ENCODE results near the gene PRSS56. TPM values are rescaled to one million over a fixed set of nuclear protein-coding genes. Genes with fewer than 3 reads are reported as not detected.

Gene PRSS56
- total and polyA plus RNA-seq, 2 of the 8 experiments (the other 6 are each of a cell fraction or from before 2014, with no cell fraction given): 0.03 TPM; not detected in 1

DNA sequence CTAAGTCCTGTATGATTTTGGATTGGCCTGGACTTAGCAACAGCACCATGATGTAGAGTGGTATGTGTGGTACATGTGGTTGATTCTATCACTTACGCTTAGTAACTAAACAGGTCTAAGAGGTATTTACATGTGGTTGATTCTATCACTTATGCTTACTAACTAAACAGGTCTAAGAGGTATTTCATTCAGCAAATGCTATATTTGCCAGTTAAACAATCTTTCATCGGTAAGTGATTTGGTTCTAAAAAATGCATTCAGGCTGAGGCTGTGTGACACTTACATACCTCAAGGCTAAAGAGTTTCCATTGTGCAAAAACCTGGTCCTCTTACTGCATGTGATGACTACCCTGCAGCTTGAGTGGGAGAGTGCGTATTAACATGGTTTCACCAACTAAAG, 43.4 kb downstream of the PRSS56 start:
- peaks cover 0 to 3% of the 10 kb centered on the region in 2 experiments for H4K20me1 ChIP-seq (replicated peaks in 1 of 2; ENCODE audit: control insufficient read depth in 1 of 2, insufficient read depth in 2 of 2, low read length in 2 of 2)
- H2BK15ac ChIP-seq (ENCODE audit: low read length): no peak overlapping the region
- WGBS, 2 experiments (ENCODE audit: extremely low coverage in 1 of 2, insufficient coverage in 1 of 2, insufficient read length in 1 of 2, insufficient replicate concordance in 2 of 2, low coverage in 1 of 2, low lambda C conversion rate in 2 of 2, missing lambda C conversion rate in 1 of 2): 54% methylated on average over 3 of the region's 3 CpGs; no CpG with 5 or more reads in 1 of the 2 experiments
- H3K14ac ChIP-seq (ENCODE audit: insufficient read length): no peak overlapping the region
- no peak overlapping the region for H3K18ac ChIP-seq (ENCODE audit: extremely low read depth, low read length)
- no peaks in the 10 kb centered on the region for H3K4me1 ChIP-seq (replicated peaks in 1 of 4; ENCODE audit: control insufficient read depth in 3 of 4, insufficient read depth in 4 of 4, low read length in 3 of 4)
- FAIRE-seq (no peak), DNase-seq (ENCODE audit: low read depth in 1 of 2, low spot score in 2 of 2) (no peak)
- H2BK120ac ChIP-seq (replicated peaks; ENCODE audit: low read depth, low read length): no peak overlapping the region
- no peak overlapping the region for H3K4me3 ChIP-seq (ENCODE audit: extremely low read depth in 1 of 4, insufficient read depth in 2 of 4, low read depth in 3 of 4, low read length in 4 of 4)
- H3K27me3 ChIP-seq (replicated peaks in 1 of 4; ENCODE audit: control insufficient read depth in 3 of 4, extremely low read depth in 1 of 4, insufficient read depth in 3 of 4, low read length in 3 of 4): no peaks in the 10 kb centered on the region
- H3K23me2 ChIP-seq (ENCODE audit: low read depth, low read length): no peaks in the 10 kb centered on the region
- H2BK12ac ChIP-seq (ENCODE audit: low read depth, low read length): no peak overlapping the region
- H3K79me1 ChIP-seq (ENCODE audit: low read depth, low read length): peaks cover 2% of the 10 kb centered on the region; the same call in 1 of the 2 replicates
- H3K9ac ChIP-seq (replicated peaks in 1 of 4; ENCODE audit: extremely low read depth in 1 of 4, low read depth in 3 of 4, low read length in 3 of 4): no peak overlapping the region
- H2BK20ac ChIP-seq (ENCODE audit: low read length): no peak overlapping the region
- ChIA-PET CTCF (ENCODE audit: partially characterized antibody) (interaction anchor here (0.6 to 2.1 kb wide), 4 partner anchors 9 to 493 kb away, joined by 3 to 8 read pairs (median 5); no protein-coding TSS in a partner anchor), POLR2A (ENCODE audit: partially characterized antibody) (interaction anchor here (1.3 to 2.6 kb wide), 3 partner anchors 8 to 12 kb away, joined by 3 to 20 read pairs (median 4); partner anchors contain the start of genes EIF4E2 and TIGD1)
- no peak overlapping the region for H4K5ac ChIP-seq (ENCODE audit: insufficient read length, low read depth, low read length)
- H2AK5ac ChIP-seq (ENCODE audit: low read depth, low read length): no peak overlapping the region
- H2AFZ ChIP-seq (ENCODE audit: low read length): no peak overlapping the region
- H3K36me3 ChIP-seq (ENCODE audit: control insufficient read depth in 2 of 4, insufficient read depth in 4 of 4, low read length in 3 of 4): peaks cover 5 to 69% (median 39%) of the 10 kb centered on the region in 4 experiments
- H2BK5ac ChIP-seq (ENCODE audit: low read depth, low read length): no peak overlapping the region
- H4K8ac ChIP-seq (ENCODE audit: extremely low read depth, insufficient read depth, low read length): no peak overlapping the region
- H3K56ac ChIP-seq (replicated peaks; ENCODE audit: insufficient read length, low read depth, low read length): no peak overlapping the region
- H4K91ac ChIP-seq (replicated peaks; ENCODE audit: insufficient read length, low read length): no peak overlapping the region
- H3K79me2 ChIP-seq (ENCODE audit: control insufficient read depth in 1 of 2, insufficient read depth in 2 of 2, low read length in 2 of 2): no peaks in the 10 kb centered on the region
- no peak overlapping the region for H3K27ac ChIP-seq (ENCODE audit: low read depth, low read length)
- H3K23ac ChIP-seq (ENCODE audit: insufficient read length): no peak overlapping the region
- H3K9me3 ChIP-seq (ENCODE audit: insufficient read depth in 2 of 2, low read depth in 1 of 2, low read length in 1 of 2): no peaks in the 10 kb centered on the region
- no peak overlapping the region for H3K4me2 ChIP-seq (ENCODE audit: insufficient read depth in 1 of 2, low read depth in 2 of 2, low read length in 2 of 2)
- no peak overlapping the region for H3K4ac ChIP-seq (replicated peaks; ENCODE audit: insufficient read length, low read depth, low read length)
- TF ChIP-seq ASH2L (IDR thresholded peaks at IDR 0.05; ENCODE audit: low read length): no peak
- no peak for TF ChIP-seq HDAC6 (IDR thresholded peaks at IDR 0.05; ENCODE audit: low read depth, low read length)
- no peak for TF ChIP-seq KDM4A (IDR thresholded peaks at IDR 0.05; ENCODE audit: low read depth, low read length, severe bottlenecking)
- TF ChIP-seq BRCA1 (IDR thresholded peaks at IDR 0.05; ENCODE audit: low read depth, low read length): no peak
- TF ChIP-seq, protein P1, sequence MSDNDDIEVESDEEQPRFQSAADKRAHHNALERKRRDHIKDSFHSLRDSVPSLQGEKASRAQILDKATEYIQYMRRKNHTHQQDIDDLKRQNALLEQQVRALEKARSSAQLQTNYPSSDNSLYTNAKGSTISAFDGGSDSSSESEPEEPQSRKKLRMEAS (IDR thresholded peaks at IDR 0.05): no peak
- TF ChIP-seq CHD1 (IDR thresholded peaks at IDR 0.05; ENCODE audit: low read depth, low read length): no peak
- TF ChIP-seq TAF7 (optimal IDR thresholded peaks at IDR 0.05; ENCODE audit: borderline replicate concordance, low read depth, low read length): no peak
- no peak for TF ChIP-seq CTBP2 (IDR thresholded peaks at IDR 0.05; ENCODE audit: borderline replicate concordance, insufficient read depth, insufficient read length, low read length)
- no peak for TF ChIP-seq POLR2A (IDR thresholded peaks at IDR 0.05; ENCODE audit: control extremely low read depth in 1 of 2, low read depth in 2 of 2, low read length in 2 of 2)
- no peak for TF ChIP-seq NANOG (IDR thresholded peaks at IDR 0.05; ENCODE audit: insufficient read depth, low read depth, low read length, poor library complexity, severe bottlenecking)
- no peak for TF ChIP-seq CBX8 (IDR thresholded peaks at IDR 0.05; ENCODE audit: borderline replicate concordance, low read depth, low read length)
- TF ChIP-seq TCF12 (IDR thresholded peaks at IDR 0.05; ENCODE audit: low read depth, low read length): no peak
- no peak for TF ChIP-seq RAD21 (IDR thresholded peaks at IDR 0.05 in 1 of 2, conservative IDR thresholded peaks at IDR 0.05 in 1 of 2; ENCODE audit: low read depth in 2 of 2, low read length in 2 of 2)
- no peak for TF ChIP-seq MAFK (IDR thresholded peaks at IDR 0.05; ENCODE audit: low read depth, low read length)

Measured in H1 (cell line).